Spleen (tissue), 7 donors: ENCODE results near the gene SEPHS2.

Experiments used
- CTCF ChIP-seq, 11 experiments: fragments of 200-600 bp in 7 of 11; fragments of 450-650 bp in 4 of 11; sonication (generic) in 4 of 11; IDR thresholded peaks in 8 of 11; conservative IDR thresholded peaks in 3 of 11; 1 replicate in 7 of 11; 2 replicates in 4 of 11; pipeline versions ENCODE4 v1.4.0 to v1.8.0; 2016 to 2021; ENCODE audit warnings: antibody characterized with exemption in 11 of 11, inconsistent platforms in 4 of 11, mild to moderate bottlenecking in 1 of 11
- POLR2A ChIP-seq, 3 donors: fragments of 450-650 bp; IDR thresholded peaks; one replicate each; pipeline ENCODE4 v1.5.1; 2017; ENCODE audit warnings: antibody characterized with exemption in 3 of 3, mild to moderate bottlenecking in 1 of 3
- donor health status: DM: no; HTN: no; CAD: no; lungs with moderate emphysema.
- donor health status: DM: no; HTN: no; CAD: no.
- donor health status: DM: no; HTN: no; CAD: no.

GRCh38 chr16:30428055-30428454 is 17.6 kb downstream of the SEPHS2 start:
- TF ChIP-seq CTCF (IDR thresholded peaks at IDR 0.05 in 8 of 11, conservative IDR thresholded peaks at IDR 0.05 in 3 of 11) (no peak), POLR2A (IDR thresholded peaks at IDR 0.05) (no peak)
